Endothelial cell of hepatic sinusoid (primary cell): ENCODE data around the gene ZNF311.

ENCODE experiments used
- in situ Hi-C: cut with HindIII; loops from 2 replicates; pipeline ENCODE4 v1.10.0; 2017; ENCODE audit warnings: low sequenced_read_pairs

Gene ZNF311

GRCh38 chr6:29005183-29005885, at the start of gene ZNF311:
Gene ZNF311 (minus strand): TSS chr6:29005315. CDS start chr6:29003954, 1,361 bp downstream.
- in situ Hi-C loops: loop anchor here (10.0 kb wide), 2 partner anchors 241 to 311 kb away; no protein-coding TSS in a partner anchor

- in situ Hi-C loops: no loop called here
Observed at GRCh38 chr6:29051680-29052079, 46.6 kb upstream of the ZNF311 start.

- in situ Hi-C loops: no loop called here
Observed at GRCh38 chr6:29045075-29045474, 40.0 kb upstream of the ZNF311 start, which contains the start of gene OR2W1. Gene OR2W1 (minus strand): TSS chr6:29045175. CDS start chr6:29045175, 0 bp downstream.

- in situ Hi-C loops: no loop called here
Observed at GRCh38 chr6:29035951-29036350, 30.8 kb upstream of the ZNF311 start.

- in situ Hi-C loops: loop anchor here (10.0 kb wide), 1 partner anchor 74 kb away; no protein-coding TSS in a partner anchor
Observed at GRCh38 chr6:29028821-29029220, 23.7 kb upstream of the ZNF311 start.

GRCh38 chr6:29025927-29026585, 20.9 kb upstream of the ZNF311 start:
- in situ Hi-C loops: loop anchor here (10.0 kb wide), 1 partner anchor 71 kb away; no protein-coding TSS in a partner anchor

- in situ Hi-C loops: loop anchor here (10.0 kb wide), 1 partner anchor 67 kb away; no protein-coding TSS in a partner anchor
Observed at GRCh38 chr6:29021434-29021833, 16.3 kb upstream of the ZNF311 start.

- in situ Hi-C loops: loop anchor here (10.0 kb wide), 1 partner anchor 65 kb away; no protein-coding TSS in a partner anchor
Observed at GRCh38 chr6:29019629-29020028, 14.5 kb upstream of the ZNF311 start.

GRCh38 chr6:29017428-29017802, 12.3 kb upstream of the ZNF311 start:
- in situ Hi-C loops: no loop called here

- in situ Hi-C loops: no loop called here
Observed at GRCh38 chr6:29016559-29017427, 11.7 kb upstream of the ZNF311 start.

GRCh38 chr6:29014729-29015608, 9.9 kb upstream of the ZNF311 start:
- in situ Hi-C loops: no loop called here

GRCh38 chr6:29011276-29011734, 6.2 kb upstream of the ZNF311 start:
- in situ Hi-C loops: no loop called here

GRCh38 chr6:29009358-29009757, 4.2 kb upstream of the ZNF311 start:
- in situ Hi-C loops: loop anchor here (10.0 kb wide), 2 partner anchors 245 to 315 kb away; no protein-coding TSS in a partner anchor

GRCh38 chr6:29008089-29008488, 3.0 kb upstream of the ZNF311 start:
- in situ Hi-C loops: loop anchor here (10.0 kb wide), 2 partner anchors 243 to 313 kb away; no protein-coding TSS in a partner anchor

- in situ Hi-C loops: no loop called here
Observed at GRCh38 chr6:28996844-28997510, 8.1 kb downstream of the ZNF311 start.

GRCh38 chr6:28995093-28995650, 9.9 kb downstream of the ZNF311 start:
- in situ Hi-C loops: no loop called here

GRCh38 chr6:28988536-28989311, 16.4 kb downstream of the ZNF311 start:
- in situ Hi-C loops: no loop called here
